ENCODE results near the gene CDC14B. TPM values are rescaled to one million over a fixed set of nuclear protein-coding genes. Genes with fewer than 3 reads are reported as not detected.
"Not testable (repeated sequence)": the region's sequence is repeated elsewhere in the genome, so short reads cannot be mapped to it uniquely, and the experiment has no call there.

CDC14B gene
- total RNA-seq, 1 donor from 2014 or later, result 29.2 TPM

DNA sequence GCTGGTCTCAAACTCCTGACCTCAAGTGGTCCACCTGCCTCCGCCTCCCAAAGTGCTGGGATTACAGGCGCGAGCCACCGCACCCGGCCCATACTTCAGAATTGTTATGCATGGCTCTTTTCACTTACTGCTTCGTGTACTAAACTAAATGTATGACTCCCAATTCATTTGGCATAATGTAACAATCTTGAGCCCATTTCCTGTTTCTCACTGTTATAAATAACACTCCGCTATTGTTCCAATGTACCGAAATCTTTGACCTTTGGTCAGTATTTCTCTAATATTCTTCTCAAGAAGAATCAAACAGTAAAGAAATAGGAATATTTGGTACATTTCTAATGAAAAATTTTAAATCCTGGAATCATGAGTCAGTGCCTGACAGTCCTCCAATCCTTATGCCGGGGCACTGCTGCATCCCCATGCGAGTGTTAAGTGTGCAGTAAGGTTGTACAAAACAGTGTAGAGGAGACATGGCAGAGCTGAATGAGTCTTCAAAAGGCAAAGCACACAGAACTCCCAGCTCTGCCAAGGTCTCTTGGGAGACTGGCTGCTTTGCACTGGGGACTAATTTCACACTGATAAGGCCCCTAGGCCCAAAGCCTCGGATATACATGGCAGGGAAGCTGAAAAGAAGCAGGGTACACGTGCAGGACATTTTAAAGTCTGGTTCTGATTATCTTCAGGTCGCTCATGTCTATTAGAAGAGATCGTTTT, 111.3 kb downstream of the CDC14B start:
- Mint-ChIP-seq H3K4me3 (no peak overlapping the region), H3K4me1 (peaks cover 21% of the 10 kb centered on the region), H3K27me3 (ENCODE audit: low read depth) (no peaks in the 10 kb centered on the region), H3K27ac (ENCODE audit: unreplicated experiment) (no peak overlapping the region), H3K36me3 (ENCODE audit: low read depth) (peaks cover 7% of the 10 kb centered on the region), H3K9me3 (no peaks in the 10 kb centered on the region)
- no peak for DNase-seq (ENCODE audit: low read depth, low spot score)
- TF ChIP-seq, protein P1, sequence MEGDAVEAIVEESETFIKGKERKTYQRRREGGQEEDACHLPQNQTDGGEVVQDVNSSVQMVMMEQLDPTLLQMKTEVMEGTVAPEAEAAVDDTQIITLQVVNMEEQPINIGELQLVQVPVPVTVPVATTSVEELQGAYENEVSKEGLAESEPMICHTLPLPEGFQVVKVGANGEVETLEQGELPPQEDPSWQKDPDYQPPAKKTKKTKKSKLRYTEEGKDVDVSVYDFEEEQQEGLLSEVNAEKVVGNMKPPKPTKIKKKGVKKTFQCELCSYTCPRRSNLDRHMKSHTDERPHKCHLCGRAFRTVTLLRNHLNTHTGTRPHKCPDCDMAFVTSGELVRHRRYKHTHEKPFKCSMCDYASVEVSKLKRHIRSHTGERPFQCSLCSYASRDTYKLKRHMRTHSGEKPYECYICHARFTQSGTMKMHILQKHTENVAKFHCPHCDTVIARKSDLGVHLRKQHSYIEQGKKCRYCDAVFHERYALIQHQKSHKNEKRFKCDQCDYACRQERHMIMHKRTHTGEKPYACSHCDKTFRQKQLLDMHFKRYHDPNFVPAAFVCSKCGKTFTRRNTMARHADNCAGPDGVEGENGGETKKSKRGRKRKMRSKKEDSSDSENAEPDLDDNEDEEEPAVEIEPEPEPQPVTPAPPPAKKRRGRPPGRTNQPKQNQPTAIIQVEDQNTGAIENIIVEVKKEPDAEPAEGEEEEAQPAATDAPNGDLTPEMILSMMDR (conservative IDR thresholded peaks at IDR 0.05), result no peak

- no peak overlapping the region for H3K27ac Mint-ChIP-seq (ENCODE audit: unreplicated experiment)
- H3K27me3 Mint-ChIP-seq (ENCODE audit: low read depth), result no peaks in the 10 kb centered on the region
- no peaks in the 10 kb centered on the region for H3K9me3 Mint-ChIP-seq
- TF ChIP-seq, protein P1 (conservative IDR thresholded peaks at IDR 0.05), result no peak
- peaks cover 38% of the 10 kb centered on the region for H3K4me1 Mint-ChIP-seq
- peaks cover 6% of the 10 kb centered on the region for H3K36me3 Mint-ChIP-seq (ENCODE audit: low read depth)
- DNase-seq (ENCODE audit: low read depth, low spot score), result no peak
- H3K4me3 Mint-ChIP-seq, result no peak overlapping the region
Measured at GRCh38 chr9:96505316-96505991, 114.2 kb downstream of the CDC14B start.

- Mint-ChIP-seq H3K27me3 (ENCODE audit: low read depth) (no peaks in the 10 kb centered on the region), H3K4me3 (no peak overlapping the region), H3K9me3 (no peaks in the 10 kb centered on the region), H3K4me1 (peaks cover 24% of the 10 kb centered on the region), H3K27ac (ENCODE audit: unreplicated experiment) (no peak overlapping the region), H3K36me3 (ENCODE audit: low read depth) (peaks cover 6% of the 10 kb centered on the region)
- TF ChIP-seq, protein P1 (conservative IDR thresholded peaks at IDR 0.05), result no peak
- DNase-seq (ENCODE audit: low read depth, low spot score), result no peak
Measured at GRCh38 chr9:96503918-96504317, 115.7 kb downstream of the CDC14B start.

GRCh38 chr9:96503374-96503748, 116.3 kb downstream of the CDC14B start:
- H3K27ac Mint-ChIP-seq (ENCODE audit: unreplicated experiment); H3K27me3 Mint-ChIP-seq (ENCODE audit: low read depth); DNase-seq (ENCODE audit: low read depth, low spot score); H3K9me3 Mint-ChIP-seq; H3K4me3 Mint-ChIP-seq; H3K36me3 Mint-ChIP-seq (ENCODE audit: low read depth): not testable (repeated sequence)
- peaks cover 22% of the 10 kb centered on the region for H3K4me1 Mint-ChIP-seq

GRCh38 chr9:96502539-96503373, 116.9 kb downstream of the CDC14B start:
- H3K9me3 Mint-ChIP-seq, result no peaks in the 10 kb centered on the region
- H3K27me3 Mint-ChIP-seq (ENCODE audit: low read depth), result no peaks in the 10 kb centered on the region
- DNase-seq (ENCODE audit: low read depth, low spot score), result no peak
- H3K4me3 Mint-ChIP-seq, result no peak overlapping the region
- TF ChIP-seq, protein P1 (conservative IDR thresholded peaks at IDR 0.05), result no peak
- peaks cover 22% of the 10 kb centered on the region for H3K4me1 Mint-ChIP-seq
- peaks cover 3% of the 10 kb centered on the region for H3K36me3 Mint-ChIP-seq (ENCODE audit: low read depth)
- peak overlapping the region; percentile 27 for H3K27ac Mint-ChIP-seq (ENCODE audit: unreplicated experiment)
